HepG2 (cell line): Measurements from ENCODE around the gene SCT. TPM values are rescaled to one million over a fixed set of nuclear protein-coding genes. Genes with fewer than 3 reads are reported as not detected.

Source experiments
- ATAC-seq: fragments of 200-7000 bp; cut with Tn5 transposase; 3 replicates; pipeline ENCODE4 v1.9.1; 2020; ENCODE audit warnings: mild to moderate bottlenecking, moderate library complexity
- BruUV-seq: library from RNA; stranded (reverse); fragments of 400-500 nt; replicated peaks from 2 replicates; lab custom pipeline; 2021; lab: Mats Ljungman, UMichigan
- CTCF ChIA-PET: fragments of 300-600 bp; formaldehyde crosslinking; extraction: SDS; loops from one replicate; lab custom pipeline; 2021; ENCODE audit warnings: low total read pairs, inconsistent platforms, low intra/inter-chr PET ratio; lab: Yijun Ruan, JAX
- POLR2A ChIA-PET: fragments of 350-600 bp; sonication (Branson Sonifier 250); formaldehyde crosslinking; loops from one replicate; lab custom pipeline; 2020; ENCODE audit warnings: antibody characterized with exemption, inconsistent platforms; lab: Yijun Ruan, JAX
- DNase-seq: peaks from one replicate; pipeline ENCODE4 v3.0.0-alpha.2; 2015; ENCODE audit warnings: low spot score
- FAIRE-seq: peaks from 3 replicates; lab custom pipeline; 2011; peaks lifted over from hg19 to GRCh38; lab: Jason Lieb, UNC
- H2AFZ ChIP-seq: one replicate; pipeline ENCODE4 v1.6.1; 2011; ENCODE audit warnings: low read length, inconsistent platforms
- H3K27ac ChIP-seq: fragments of 300-600 bp; 3 replicates; pipeline ENCODE4 v1.8.0; 2011; ENCODE audit warnings: mixed run types, mild to moderate bottlenecking, mixed read lengths, low read length, inconsistent platforms; ENCODE audit not compliant: insufficient read depth; ENCODE audit errors: extremely low read length
- H3K27me3 ChIP-seq, 2 experiments: fragments of 200-600 bp in 1 of 2; 2 replicates in 1 of 2; 3 replicates in 1 of 2; pipeline versions ENCODE4 v1.6.0 to v1.8.0; 2011; ENCODE audit warnings: low read length in 2 of 2, mild to moderate bottlenecking in 2 of 2, moderate library complexity in 2 of 2, inconsistent platforms in 1 of 2; ENCODE audit not compliant: insufficient read depth in 2 of 2, control insufficient read depth in 1 of 2
- H3K36me3 ChIP-seq, 2 experiments: fragments of 200-600 bp in 1 of 2; replicated peaks in 1 of 2; 2 replicates in 1 of 2; 3 replicates in 1 of 2; pipeline versions ENCODE4 v1.5.1 to v1.8.0; 2011; ENCODE audit warnings: low read length in 2 of 2, inconsistent platforms in 1 of 2; ENCODE audit not compliant: insufficient read depth in 2 of 2, control insufficient read depth in 1 of 2
- H3K4me1 ChIP-seq: 2 replicates; pipeline ENCODE4 v1.5.1; 2012; ENCODE audit warnings: low read length, inconsistent platforms; ENCODE audit not compliant: insufficient read depth
- H3K4me2 ChIP-seq: 2 replicates; pipeline ENCODE4 v1.6.0; 2011; ENCODE audit warnings: low read depth, low read length, inconsistent platforms
- H3K4me3 ChIP-seq, 3 experiments: fragments of 200-600 bp in 1 of 3; sonication (generic), shearing (Covaris generic) in 1 of 3; replicated peaks in 1 of 3; 2 replicates each; pipeline ENCODE4 v1.5.1; 2011 to 2016; ENCODE audit warnings: low read length in 3 of 3, inconsistent platforms in 2 of 3, low read depth in 2 of 3, mild to moderate bottlenecking in 2 of 3, control low read depth in 1 of 3, mixed read lengths in 1 of 3; ENCODE audit not compliant: insufficient read depth in 1 of 3
- H3K79me2 ChIP-seq: one replicate; pipeline ENCODE4 v1.6.1; 2011; ENCODE audit warnings: low read length, inconsistent platforms; ENCODE audit not compliant: insufficient read depth
- H3K9ac ChIP-seq: 2 replicates; pipeline ENCODE4 v1.6.0; 2011; ENCODE audit warnings: mild to moderate bottlenecking, low read depth, low read length, inconsistent platforms; ENCODE audit not compliant: insufficient read depth
- H3K9me3 ChIP-seq: 2 replicates; pipeline ENCODE4 v1.5.1; 2012; ENCODE audit warnings: mild to moderate bottlenecking, low read length
- H4K20me1 ChIP-seq: 2 replicates; pipeline ENCODE4 v1.6.0; 2011; ENCODE audit warnings: inconsistent platforms, mild to moderate bottlenecking, low read length, moderate library complexity; ENCODE audit not compliant: insufficient read depth
- FOXA3 ChIP-seq: IDR thresholded peaks from 2 replicates; pipeline ENCODE4 v1.6.1; 2016; ENCODE audit warnings: missing genetic modification reagents, missing compliant biosample characterization
- JUN ChIP-seq: sonication (generic); formaldehyde crosslinking; IDR thresholded peaks from 2 replicates; pipeline ENCODE4 v1.4.0; 2020; ENCODE audit warnings: mild to moderate bottlenecking, missing genetic modification reagents
- NR2C2 ChIP-seq: sonication (generic); formaldehyde crosslinking; IDR thresholded peaks from 2 replicates; pipeline ENCODE4 v1.4.0; 2020; ENCODE audit warnings: missing genetic modification reagents, mild to moderate bottlenecking, moderate library complexity, borderline replicate concordance
- RARA ChIP-seq: IDR thresholded peaks from 2 replicates; pipeline ENCODE4 v1.6.1; 2016; ENCODE audit warnings: missing genetic modification reagents, missing compliant biosample characterization
- RCOR2 ChIP-seq: IDR thresholded peaks from 2 replicates; pipeline ENCODE4 v1.6.1; 2016; ENCODE audit warnings: missing biosample characterization, missing genetic modification reagents
- UBTF ChIP-seq: sonication (generic); formaldehyde crosslinking; IDR thresholded peaks from 2 replicates; pipeline ENCODE4 v1.4.0; 2020; ENCODE audit warnings: mild to moderate bottlenecking, missing genetic modification reagents
- ZHX1 ChIP-seq: sonication (generic); formaldehyde crosslinking; IDR thresholded peaks from 2 replicates; pipeline ENCODE4 v1.8.1; 2022; ENCODE audit warnings: low read depth, mild to moderate bottlenecking, missing genetic modification reagents
- ZNF296 ChIP-seq: sonication (generic); formaldehyde crosslinking; conservative IDR thresholded peaks from 2 replicates; pipeline ENCODE4 v1.5.0; 2020; ENCODE audit warnings: mild to moderate bottlenecking, missing genetic modification reagents
- ZNF383 ChIP-seq: sonication (generic); formaldehyde crosslinking; IDR thresholded peaks from 2 replicates; pipeline ENCODE4 v1.4.0; 2020; ENCODE audit warnings: missing genetic modification reagents, mild to moderate bottlenecking, borderline replicate concordance
- ZNF530 ChIP-seq: sonication (generic); formaldehyde crosslinking; IDR thresholded peaks from 2 replicates; pipeline ENCODE4 v1.5.0; 2020; ENCODE audit warnings: low read depth, mild to moderate bottlenecking, missing genetic modification reagents
- ZNF746 ChIP-seq: sonication (generic); formaldehyde crosslinking; IDR thresholded peaks from 2 replicates; pipeline ENCODE4 v1.8.0; 2022; ENCODE audit warnings: mild to moderate bottlenecking, missing genetic modification reagents
- ZNF75D ChIP-seq: sonication (generic); formaldehyde crosslinking; IDR thresholded peaks from 2 replicates; pipeline ENCODE4 v1.8.1; 2023; ENCODE audit warnings: missing genetic modification reagents, mild to moderate bottlenecking, borderline replicate concordance
- WGBS: methylation state at CpG from one replicate; pipeline ENCODE4 v1.1.6; 2017; ENCODE audit warnings: low lambda C conversion rate; 5-methylcytosine and 5-hydroxymethylcytosine counted together
- in situ Hi-C: cut with HindIII; loops from 2 replicates; pipeline ENCODE4 v1.10.0; 2017; ENCODE audit warnings: low pct_unique_long_range_greater_than_20kb; ENCODE audit not compliant: extremely low pct_ligation_motif_present
- intact Hi-C: fragments of 100-400 bp; cut with micrococcal nuclease; formaldehyde crosslinking; loops from one replicate; pipeline ENCODE4 v1.10.0; 2022; ENCODE audit not compliant: unreplicated experiment
- polyA plus RNA-seq, 8 experiments: library from polyadenylated mRNA; depleted of rRNA in 3 of 8; stranded (reverse) in 7 of 8; unstranded in 1 of 8; fragments of >200 nt; fragmentation: Illumina TruSeq in 4 of 8; extraction: Trizol in 4 of 8; gene quantifications; 2 replicates each; pipeline versions ENCODE4 v1.2.1 to v1.2.3, GENCODE V29; 2011 to 2016; ENCODE audit warnings: low read depth in 4 of 8, missing spikeins in 1 of 8, mixed read lengths in 1 of 8; ENCODE audit not compliant: insufficient read depth in 1 of 8
- total RNA-seq, 5 experiments: library from RNA; depleted of rRNA; stranded (reverse); fragments of >200 nt; fragmentation: Illumina TruSeq; extraction: Trizol; gene quantifications; 2 replicates each; pipeline ENCODE4 v1.2.3, GENCODE V29; 2016; ENCODE audit warnings: low read depth in 1 of 5

The SCT gene
- total and polyA plus RNA-seq, 2 of the 13 experiments (the other 11 are each of a cell fraction or from before 2014, with no cell fraction given) = not detected

- DNase-seq (no peak), ATAC-seq (no peak), FAIRE-seq (no peak)
- H3K27ac ChIP-seq = no peak within 1 kb of the TSS
- H3K27me3 ChIP-seq = no peaks in the 10 kb centered on the region
- no peaks in the 10 kb centered on the region for H3K79me2 ChIP-seq
- peak; percentile 29; the same call in 1 of the 2 replicates for TF ChIP-seq ZHX1
- no peak for TF ChIP-seq ZNF530 (CRISPR knock-in tag)
- ChIA-PET POLR2A (no interaction called here), CTCF (no interaction called here)
- peaks cover 0 to 6% of the 10 kb centered on the region in 2 experiments; a peak in 2 of 5 replicates for H3K36me3 ChIP-seq
- H2AFZ ChIP-seq = no peak within 1 kb of the TSS
- 0 out of 2 replicates have a peak, but pooled peaks cover 3% of the 10 kb centered on the region for H4K20me1 ChIP-seq
- intact Hi-C loops (no loop called here), in situ Hi-C loops (no loop called here)
- no peak within 1 kb of the TSS for H3K4me2 ChIP-seq
- no peak within 1 kb of the TSS for H3K4me3 ChIP-seq
- 97% methylated on average over 92 of the region's 100 CpGs for WGBS
- no peaks in the 10 kb centered on the region for H3K4me1 ChIP-seq
- no peaks in the 10 kb centered on the region for H3K9me3 ChIP-seq
- BruUV-seq = no TSS peak
- H3K9ac ChIP-seq = no peak within 1 kb of the TSS
Observed at GRCh38 chr11:636511-637332, 9.7 kb upstream of the SCT start, which contains the start of gene DRD4. TSS of gene DRD4 (plus strand) at chr11:637269. CDS start at chr11:637305, 36 bp downstream.

GRCh38 chr11:635945-636510 is 9.0 kb upstream of the SCT start:
- in situ Hi-C loops (no loop called here), intact Hi-C loops (no loop called here)
- Histone ChIP-seq H3K4me3 (no peak overlapping the region), H3K79me2 (no peaks in the 10 kb centered on the region), H3K9me3 (no peaks in the 10 kb centered on the region), H4K20me1 (0 out of 2 replicates have a peak, but pooled peaks cover 3% of the 10 kb centered on the region), H3K27me3 (no peaks in the 10 kb centered on the region), H3K36me3 (peaks cover 0 to 6% of the 10 kb centered on the region in 2 experiments; a peak in 2 of 5 replicates), H3K4me2 (no peak overlapping the region), H2AFZ (no peak overlapping the region), H3K4me1 (no peaks in the 10 kb centered on the region), H3K9ac (no peak overlapping the region), H3K27ac (no peak overlapping the region)
- CTCF ChIA-PET = no interaction called here
- ATAC-seq = no peak
- BruUV-seq = no TSS peak
- POLR2A ChIA-PET = no interaction called here
- whole genome bisulfite sequencing = 86% methylated on average over 20 of the region's 22 CpGs
- DNase-seq = no peak
- no peak for FAIRE-seq
- TF ChIP-seq UBTF (CRISPR knock-in tag) = no peak
- no peak for TF ChIP-seq RCOR2 (CRISPR knock-in tag)
- no peak for TF ChIP-seq ZNF75D
- no peak for TF ChIP-seq JUN (CRISPR knock-in tag)
- TF ChIP-seq ZNF296 (CRISPR knock-in tag) = no peak
- TF ChIP-seq RARA (CRISPR knock-in tag) = no peak
- no peak for TF ChIP-seq NR2C2 (CRISPR knock-in tag)
- no peak for TF ChIP-seq ZNF746 (CRISPR knock-in tag)
- no peak for TF ChIP-seq FOXA3
- no peak for TF ChIP-seq ZNF383 (CRISPR knock-in tag)
